Activated effector memory CD4-positive, alpha-beta T cell treated with Interleukin-2 at 50 U/mL for 16 hours (primary cell): ENCODE data around the gene B3GAT3.
"Not testable (repeated sequence)": the region's sequence is repeated elsewhere in the genome, so short reads cannot be mapped to it uniquely, and the experiment has no call there.

Experiments
- DNase-seq: peaks from one replicate; pipeline ENCODE4 v3.0.0-alpha.2; 2020

The B3GAT3 gene

DNA sequence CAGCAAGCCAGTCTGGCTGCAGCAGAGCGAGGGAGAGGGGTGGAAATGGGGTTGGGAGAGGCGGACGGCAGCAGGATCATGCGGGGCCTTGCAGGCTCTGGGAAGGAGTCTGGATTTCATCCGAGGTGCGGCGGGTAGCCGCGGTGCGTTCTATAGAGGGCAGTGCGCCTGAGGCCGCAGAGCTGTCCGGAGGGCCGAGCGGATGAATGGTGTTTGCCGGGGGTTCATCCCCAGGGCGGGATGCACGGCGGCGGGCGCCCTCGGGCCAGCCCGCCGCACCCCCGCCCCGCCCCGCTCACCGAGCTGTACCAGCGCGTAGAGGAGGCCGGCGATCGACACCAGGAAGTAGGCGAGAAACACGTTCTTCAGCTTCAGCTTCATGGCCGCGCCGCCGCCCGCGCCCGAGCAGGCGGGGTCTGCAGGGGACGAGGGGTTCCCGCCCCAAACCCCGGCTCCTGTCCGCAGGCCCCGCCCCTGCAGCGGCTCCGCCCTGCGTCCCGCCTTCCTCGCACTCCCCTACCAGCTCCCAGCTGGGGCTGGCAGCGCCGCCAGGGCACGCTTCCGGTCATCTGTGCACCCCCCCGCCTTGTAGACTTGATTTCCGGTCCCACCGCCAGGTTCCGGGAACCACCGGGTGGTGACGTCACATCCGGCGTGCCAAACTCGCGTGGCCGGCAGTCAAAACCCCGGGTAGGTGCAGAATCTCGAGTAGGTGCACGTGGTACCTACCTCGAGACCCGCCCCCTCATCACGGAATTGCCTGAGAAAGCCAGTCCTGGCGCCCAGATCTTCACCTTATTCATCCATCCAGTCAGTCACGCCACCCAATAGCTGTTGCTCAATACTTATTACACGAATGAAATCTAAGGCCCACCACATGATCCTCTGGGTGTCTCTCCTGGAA lies at the start of gene B3GAT3:
Gene B3GAT3, minus strand, starts transcription at position 420 of the 904 bp plus-strand sequence. Its CDS starts 39 bp downstream, at position 381.
- DNase-seq: peak; percentile 94

DNA sequence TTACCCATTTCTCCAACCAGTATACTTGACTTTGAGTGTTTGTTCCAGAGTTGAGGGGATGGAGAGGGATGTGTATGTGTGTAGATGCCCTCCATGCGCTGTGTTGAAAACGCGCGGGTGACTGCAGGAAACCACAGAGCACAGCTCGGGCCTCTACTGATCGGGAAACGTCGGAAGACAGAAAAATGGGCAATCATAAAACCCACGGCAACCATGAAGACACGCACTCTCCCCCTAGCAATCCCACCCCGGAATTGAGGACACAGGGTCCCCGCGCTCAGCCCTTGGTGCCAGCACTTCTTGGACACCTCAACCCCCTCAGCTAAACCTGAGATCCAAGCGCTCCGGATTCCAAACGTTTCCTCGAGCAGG lies 49.4 kb upstream of the B3GAT3 start:
- no peak for DNase-seq

DNA sequence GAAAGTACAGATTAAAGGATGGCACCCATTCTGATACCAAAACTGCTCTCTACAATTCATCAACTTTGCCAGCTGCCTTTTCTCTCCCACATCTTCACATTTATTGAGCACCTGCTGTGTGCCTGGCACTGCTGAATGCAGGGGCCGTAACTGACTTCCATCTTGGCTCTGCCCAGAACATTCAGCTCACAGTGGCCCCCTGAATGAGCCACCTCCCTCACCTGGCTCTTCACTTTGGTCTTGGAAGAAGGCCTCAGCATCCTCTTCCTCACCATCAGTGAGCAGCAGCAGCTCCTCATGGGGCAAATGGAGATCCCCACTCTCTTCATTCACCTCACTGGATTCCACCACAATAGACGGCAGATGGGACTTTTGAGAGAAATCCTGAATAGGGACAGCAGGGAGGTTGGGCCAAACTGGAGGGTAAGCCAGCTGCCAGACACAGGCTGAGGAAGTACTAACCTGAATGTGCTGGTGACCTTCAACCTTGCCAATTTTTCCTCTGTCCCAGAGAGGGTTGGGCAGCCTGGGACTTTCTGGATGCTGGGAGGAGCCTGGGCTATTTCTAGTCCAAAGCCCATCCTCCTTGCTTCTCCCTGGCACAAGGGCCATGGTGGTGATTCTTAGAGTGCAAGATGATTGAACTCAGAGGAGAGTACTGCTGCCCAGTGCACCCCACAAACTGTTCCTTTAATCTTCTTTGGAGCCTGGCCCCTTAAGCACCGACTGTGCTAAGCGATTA lies 47.8 kb upstream of the B3GAT3 start:
- DNase-seq: no peak

DNA sequence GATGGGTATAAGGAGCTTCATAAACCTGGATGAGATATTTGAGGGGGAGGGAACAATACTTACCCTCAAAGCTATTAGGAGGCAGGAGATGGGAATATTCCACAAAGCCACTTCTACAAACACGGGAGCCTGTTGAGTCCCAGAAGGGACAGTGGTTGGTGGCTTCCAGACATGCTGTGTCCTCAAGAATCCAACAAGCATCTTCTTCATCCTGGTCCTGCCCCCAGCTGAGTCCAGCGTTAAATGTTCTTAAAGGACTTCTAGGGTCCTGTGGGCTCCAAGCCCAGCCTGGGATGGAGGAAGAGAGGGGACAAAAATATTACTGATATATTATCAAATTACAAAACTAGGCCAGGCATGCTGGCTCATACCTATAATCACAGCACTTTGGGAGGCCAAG lies 45.7 kb upstream of the B3GAT3 start:
- no peak for DNase-seq

DNA sequence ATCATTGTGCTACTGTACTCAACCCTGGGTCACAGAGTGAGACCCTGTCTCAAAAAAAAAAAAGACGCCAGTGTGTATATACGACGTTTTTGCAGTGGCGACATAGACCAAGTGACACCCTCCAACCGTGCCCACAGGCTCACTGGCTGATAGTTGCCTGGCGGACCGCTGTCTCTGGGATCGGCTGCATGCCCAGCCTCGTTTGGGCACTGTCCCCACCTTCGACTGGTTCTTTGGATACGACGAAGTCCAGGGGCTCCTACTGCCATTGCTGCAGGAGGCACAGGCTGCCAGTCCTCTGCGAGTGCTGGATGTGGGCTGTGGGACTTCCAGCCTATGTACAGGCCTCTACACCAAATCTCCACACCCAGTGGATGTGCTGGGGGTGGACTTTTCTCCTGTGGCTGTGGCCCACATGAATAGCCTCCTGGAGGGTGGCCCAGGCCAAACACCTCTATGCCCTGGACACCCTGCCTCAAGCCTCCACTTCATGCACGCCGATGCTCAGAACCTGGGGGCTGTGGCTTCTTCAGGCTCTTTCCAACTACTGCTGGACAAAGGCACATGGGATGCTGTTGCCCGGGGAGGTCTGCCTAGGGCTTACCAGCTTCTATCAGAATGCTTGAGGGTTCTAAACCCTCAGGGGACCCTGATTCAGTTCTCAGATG lies 44.6 kb upstream of the B3GAT3 start:
- no peak for DNase-seq

DNA sequence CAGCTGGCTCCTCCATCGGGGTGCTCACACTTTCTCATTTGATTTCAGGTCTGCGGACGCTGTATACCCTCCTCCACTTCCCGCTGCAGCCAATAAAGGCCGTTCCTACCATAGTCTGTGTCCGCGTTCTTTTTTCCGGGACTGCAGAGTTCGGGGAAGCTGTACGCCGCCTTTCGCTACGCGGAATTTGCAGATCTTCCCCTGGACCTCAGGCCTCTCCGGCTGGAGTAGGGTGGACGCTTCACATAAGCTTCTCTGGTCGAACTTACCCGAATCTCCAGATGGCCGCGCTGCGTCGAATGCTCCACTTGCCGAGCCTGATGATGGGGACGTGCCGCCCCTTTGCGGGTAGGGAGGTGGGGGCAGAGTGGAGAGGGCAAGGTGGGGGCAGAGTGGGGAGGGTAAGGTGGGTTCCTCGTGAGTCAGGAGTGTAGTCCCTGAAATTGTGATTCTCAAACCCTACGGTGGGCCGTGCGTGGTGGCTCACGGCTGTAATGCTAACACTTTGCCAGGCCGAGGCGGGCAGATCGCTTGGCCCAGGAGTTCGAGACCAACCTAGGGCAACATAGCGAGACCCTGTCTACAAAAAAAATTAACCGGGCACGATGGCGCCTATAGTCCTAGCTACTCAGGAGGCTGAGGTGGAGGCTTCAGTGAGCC lies 43.9 kb upstream of the B3GAT3 start:
- peak; percentile 48 for DNase-seq

DNA sequence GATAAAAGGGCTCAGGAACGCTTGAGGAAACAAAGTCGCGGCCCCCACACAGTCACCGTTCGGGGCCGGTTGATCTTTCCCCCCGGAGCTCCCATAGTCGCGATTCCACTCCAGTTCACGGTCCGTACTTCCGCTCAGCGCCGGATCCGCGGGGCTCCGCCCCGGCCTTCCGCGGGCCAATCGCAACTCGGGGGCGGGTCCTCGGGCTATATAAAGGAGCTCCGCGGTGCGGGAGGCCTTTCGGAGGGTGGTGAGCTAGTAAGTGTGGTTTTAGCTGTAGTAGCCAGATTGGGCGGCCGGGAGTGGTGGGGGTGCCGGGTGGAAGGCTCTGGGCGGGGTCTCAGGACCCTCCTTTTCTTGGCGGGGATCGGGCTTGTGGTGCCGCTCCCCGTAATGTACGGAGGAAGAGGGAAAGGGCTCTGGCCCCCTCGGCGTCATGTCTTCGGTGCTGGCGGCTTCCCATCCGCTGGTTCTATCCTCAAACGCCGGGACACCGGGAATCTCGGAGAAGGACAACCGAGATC lies 43.4 kb upstream of the B3GAT3 start, which contains the start of the genes C11orf98 and CSKMT:
Gene C11orf98, minus strand, starts transcription at position 136 of the 524 bp plus-strand sequence. Its CDS starts 41 bp downstream, at position 95.
Gene CSKMT, plus strand, starts transcription at position 238 of the 524 bp plus-strand sequence. CDS start 568 bp downstream, outside the sequence.
- peak; percentile 95 for DNase-seq

DNA sequence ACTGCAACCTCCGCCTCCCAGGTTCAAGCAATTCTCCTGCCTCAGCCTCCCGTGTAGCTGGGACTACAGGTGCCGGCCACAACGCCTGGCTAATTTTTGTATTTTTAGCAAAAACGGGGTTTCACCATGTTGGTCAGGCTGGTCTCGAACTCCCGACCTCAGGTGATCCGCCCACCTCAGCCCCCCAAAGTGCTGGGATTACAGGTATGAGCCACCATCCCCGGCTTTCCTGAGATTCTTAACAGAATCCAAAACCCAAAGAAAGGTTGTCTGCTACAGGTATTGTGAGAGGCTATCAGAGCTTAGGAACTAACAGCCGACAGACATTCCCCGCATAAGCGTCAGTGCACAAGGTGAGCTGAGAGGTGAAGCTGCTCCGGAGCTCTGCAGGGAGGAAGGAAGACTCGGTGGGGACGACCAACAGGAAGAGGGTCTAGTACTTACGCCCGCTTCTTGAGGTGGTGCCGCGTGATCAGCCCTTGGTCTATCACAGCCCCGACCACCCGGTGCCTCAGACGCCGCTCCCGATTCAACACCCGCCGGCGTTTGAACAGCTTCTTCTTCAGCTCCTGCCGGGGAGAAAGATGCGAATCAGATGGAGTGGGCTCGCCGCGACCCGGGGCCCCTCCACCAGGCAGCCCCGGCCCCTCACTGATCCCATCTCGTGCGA lies 42.8 kb upstream of the B3GAT3 start:
- DNase-seq: no peak

DNA sequence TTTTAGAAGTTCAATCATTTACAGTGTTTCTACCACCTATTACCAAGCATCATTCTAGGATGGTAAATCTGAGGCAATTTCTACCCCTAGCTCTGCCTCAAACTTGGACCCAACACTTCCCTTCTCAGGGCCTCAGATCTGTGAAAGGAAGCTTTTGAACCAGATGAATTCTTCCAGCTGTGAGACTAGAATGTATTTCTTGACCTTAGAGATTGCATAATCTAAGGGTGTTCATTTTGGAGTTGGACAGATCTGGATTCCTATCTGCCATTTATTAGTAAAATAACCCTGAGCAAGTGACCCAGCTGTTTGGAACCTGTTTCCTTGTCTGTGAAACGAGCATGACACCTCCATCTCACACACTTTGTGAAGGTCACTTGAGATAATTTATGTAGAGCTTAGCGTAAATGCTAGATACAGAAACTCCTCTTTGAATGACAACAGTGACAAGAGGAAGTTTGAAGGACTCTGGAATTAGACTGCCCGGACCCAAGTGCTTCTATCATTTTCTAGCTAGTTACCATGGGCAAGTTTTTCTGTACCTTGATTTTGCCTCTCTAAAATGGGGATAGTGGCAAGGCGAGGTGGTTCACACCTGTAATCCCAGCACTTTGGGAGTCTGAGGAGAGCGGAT lies 35.1 kb upstream of the B3GAT3 start:
- no peak for DNase-seq

DNA sequence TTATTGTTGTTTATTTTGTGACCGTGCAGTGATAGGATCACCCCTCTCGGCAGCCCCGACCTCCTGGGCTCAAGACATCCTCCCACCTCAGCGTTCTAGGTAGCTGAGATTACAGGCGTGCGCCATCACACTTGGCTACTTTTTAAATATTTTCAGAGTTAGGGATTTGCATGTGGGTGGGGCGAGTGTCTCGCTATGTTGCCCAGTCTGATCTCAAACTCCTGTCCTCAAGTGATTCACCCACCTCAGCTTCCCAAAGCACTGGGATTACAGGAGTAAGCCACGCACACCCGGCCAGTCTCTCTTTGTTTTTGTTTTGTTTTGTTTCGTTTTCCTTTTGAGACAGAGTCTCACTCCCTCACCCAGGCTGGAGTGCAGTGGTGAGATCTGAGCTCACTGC lies 32.5 kb upstream of the B3GAT3 start:
- DNase-seq: no peak

DNA sequence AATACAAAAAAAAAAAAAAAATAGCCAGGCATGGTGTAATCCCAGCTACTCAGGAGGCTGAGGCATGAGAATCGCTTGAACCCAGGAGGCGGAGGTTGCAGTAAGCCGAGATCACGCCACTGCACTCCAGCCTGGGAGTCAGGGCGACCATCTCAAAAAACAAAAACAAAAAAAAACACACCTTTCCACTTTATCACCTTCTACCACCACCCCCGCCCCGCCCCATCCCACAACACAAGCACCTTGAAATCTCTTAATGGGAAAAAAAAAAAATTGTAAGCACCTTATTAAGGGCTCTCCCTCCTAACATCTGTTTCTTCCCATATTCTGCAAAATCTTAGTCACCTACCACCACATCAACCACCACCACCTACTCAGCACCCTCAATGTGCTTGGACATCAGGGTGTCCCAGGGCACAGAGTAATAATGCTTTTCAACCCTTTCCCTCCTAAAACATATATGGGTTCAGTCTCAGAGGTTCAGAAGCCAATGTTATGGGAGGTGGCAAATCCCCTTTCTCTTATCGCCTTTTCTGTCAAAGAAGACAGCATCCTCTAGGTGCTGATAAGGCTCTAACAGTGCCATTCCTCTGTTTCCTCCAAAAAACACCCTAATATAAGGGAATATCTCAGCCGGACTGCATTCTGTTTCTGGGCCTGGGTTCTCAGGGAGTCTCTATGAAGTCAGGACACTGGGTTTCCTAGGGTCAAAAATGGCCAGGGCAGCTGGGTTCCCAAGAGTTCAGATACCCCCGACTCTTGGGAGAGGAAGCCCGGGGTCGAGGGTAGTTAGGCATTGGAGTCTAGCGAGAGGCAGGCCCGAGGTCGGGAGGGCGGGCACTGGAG lies 30.6 kb upstream of the B3GAT3 start:
- DNase-seq: no peak

DNA sequence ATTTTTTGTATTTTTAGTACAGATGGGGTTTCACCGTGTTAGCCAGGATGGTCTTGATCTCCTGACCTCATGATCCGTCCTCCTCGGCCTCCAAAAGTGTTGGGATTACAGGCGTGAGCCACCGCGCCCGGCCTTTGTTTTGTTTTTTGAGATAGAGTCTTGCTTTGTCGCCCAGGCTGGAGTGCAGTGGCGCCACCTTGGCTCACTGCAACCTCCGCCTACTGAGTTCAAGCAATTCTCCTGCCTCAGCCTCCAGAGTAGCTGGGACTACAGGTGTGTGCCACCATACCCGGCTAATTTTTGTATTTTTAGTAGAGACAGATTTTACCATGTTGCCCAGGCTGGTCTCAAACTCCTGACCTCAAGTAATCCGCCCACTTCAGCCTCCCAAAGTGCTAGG lies 28.5 kb upstream of the B3GAT3 start:
- not testable (repeated sequence) for DNase-seq

DNA sequence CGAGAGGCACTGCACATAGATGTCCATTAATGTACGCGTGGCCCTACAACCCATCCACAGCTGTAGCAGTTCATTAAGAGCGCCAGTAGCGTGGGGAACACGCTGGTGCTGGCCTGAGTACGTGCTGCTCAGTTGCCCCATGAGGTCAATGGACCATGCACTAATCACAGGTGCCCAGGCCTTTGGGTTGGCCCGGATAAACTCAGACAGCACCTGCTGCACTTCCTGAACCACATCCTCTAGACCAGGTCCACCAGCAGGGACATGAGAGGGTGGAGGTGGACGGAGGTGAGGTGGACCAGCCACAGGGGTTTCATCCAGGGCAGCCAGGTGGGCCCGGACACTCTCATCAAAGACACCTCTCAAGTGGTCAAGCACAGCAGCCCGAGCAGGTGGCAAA lies 27.7 kb upstream of the B3GAT3 start:
- no peak for DNase-seq

DNA sequence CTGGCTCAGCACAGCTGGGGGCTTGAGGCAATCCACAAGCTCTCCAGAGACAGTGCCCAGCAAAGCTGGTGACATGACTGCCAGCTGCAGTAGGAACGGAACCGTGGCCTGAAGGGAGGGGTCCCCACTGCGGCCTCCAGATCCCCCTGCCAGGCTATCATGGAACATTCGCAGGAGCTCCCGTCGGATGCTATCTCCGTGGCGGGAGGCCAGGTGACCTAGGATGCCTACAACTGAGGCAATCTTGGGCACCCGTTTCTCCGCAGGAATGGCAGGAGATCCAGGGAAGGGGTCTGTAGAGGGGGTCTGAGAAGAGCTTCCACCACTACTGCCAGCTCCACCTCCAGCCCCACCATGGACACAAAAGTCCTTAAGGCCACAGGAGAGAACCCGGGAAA lies 27.2 kb upstream of the B3GAT3 start:
- DNase-seq: no peak

DNA sequence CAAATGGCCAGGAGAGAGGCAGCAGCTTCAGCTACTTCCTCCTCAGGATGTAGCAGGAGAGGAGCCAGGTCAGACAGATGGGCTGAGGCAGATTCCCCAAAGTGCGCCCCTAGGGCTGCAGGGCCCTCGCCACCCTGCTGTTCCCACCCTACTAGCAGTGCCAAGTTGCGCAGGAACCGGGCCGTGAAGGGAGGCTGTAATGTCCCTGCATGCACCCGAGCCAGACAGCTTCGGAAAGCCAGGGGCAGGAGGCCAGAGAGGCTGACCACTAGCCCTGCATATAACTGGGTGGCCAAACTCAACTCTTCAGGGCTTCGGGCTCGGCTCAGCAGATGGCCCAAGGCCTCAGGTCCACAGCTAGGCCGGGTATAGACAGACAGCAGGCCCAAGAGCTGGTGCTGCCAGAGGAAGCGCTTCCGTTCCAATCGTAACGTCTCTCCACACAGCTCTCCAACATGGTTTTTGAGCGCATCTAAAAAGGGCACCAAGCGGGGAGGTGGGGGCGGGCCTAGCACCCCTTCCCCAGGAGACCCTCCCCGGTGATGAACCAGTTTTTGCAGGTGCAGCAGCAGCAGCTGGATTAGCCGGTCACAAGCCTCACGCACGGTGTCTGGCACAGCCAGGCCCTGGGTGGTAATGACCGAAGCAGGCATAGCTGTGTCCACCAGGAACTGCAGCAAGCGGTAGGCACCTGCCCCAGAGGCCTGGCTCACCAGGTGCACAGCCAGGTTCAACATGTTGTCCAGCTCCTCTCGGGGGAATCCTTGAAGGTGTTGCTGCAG lies 26.6 kb upstream of the B3GAT3 start:
- DNase-seq: no peak

DNA sequence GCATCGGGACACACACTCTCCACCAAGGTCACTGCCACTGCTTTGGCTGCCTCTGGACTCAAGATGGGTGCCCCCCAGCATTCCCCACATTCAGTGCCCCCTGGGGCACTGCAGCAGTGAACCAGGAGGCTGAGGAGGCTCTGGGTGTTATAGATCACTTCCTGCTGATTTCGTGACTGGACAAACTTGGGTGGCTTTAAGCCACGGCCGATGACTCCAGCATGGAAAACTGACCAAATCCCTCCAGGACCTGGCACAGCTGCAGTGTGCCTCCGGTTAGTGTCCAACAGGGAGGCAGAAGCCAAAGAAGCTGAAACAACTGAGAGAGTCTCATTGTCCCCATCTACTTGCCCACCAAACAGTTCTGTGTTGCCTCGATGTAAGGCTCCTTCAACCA lies 25.8 kb upstream of the B3GAT3 start:
- DNase-seq: no peak

DNA sequence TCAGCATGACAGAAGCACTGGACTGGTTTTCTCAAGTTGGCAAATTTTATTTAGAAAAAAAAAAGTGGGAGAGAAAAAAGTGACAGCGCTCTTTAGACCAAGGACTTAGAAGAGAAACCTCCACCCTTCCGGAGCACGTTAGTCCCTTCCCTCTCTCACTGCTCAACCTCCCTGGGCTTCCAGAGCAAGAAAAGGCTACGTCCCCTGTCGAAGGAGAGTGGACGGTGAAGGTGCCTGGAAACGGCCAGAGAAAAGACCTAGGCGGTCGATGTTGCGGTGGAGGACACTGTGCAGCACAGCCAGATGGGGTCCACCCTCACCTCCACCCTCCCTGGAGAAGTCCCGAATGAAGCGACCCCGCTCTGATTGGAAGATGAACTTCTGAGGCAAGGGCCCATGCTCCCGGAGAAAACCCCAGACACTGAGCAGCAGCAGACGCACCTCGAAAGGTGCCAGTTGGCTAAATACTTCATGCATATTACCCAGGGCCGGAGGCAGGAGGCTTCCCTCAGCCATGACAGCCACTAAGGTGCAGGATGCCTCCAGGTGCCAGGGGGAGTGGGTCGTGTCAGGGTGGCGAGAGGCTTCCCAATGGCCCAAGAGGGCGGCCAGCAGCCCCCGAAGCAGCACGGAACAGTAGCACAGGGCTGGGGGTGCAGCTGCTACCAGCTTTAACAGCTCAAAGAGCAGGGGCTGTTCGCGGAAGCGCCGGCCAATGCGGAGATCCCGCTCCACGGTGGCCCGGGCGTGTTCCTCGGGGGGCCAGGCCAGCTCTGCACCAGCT lies 25.2 kb upstream of the B3GAT3 start:
- no peak for DNase-seq

DNA sequence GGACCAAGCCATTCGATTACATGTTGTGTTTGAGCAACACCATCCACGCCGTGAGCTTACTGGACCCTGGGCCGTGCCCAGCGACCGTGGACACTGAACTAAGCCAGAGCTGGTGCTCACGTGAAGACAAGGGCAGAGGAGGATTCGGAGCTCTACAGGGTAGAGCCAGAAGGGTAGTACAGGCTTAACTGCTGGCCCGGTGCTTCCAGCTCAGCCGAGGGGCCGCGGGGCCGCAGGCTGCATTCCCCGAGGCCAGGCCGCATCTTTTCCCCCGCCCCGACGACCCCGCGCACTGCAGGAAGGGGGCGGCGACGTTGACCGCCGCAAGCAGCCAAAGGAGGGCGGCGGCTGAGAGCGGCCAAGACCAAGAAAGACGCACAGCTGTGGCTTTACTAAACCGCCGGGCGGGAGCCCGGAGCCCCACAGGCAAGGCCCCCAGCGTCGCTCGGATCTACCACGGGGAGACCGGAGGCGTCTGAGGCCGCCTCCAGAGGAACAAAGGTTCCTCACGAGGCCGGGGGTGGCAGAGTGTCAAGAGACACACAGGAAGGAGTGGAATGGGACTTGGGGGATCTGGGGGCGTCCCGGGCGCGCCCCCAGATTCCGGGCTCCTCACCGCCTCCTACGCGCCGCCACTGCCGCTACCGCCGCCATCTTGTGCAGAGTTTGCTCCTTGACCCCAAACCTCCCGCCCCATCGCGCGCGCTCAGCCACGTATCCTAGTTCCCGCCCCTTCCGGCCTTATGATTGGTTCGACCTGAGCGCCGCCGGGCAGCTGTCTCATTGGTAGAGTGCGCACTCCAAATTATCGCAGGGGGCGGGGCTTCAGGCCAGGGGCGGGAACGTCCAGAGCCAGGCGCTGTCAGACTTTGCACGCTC lies 24.4 kb upstream of the B3GAT3 start, which contains the start of gene GANAB:
Gene GANAB, minus strand, starts transcription at position 668 of the 879 bp plus-strand sequence. Its CDS starts 14 bp downstream, at position 654.
- peak; percentile 98 for DNase-seq
